ENCODE measurements around the gene VIPR2.

The VIPR2 gene

GRCh38 chr7:159064816-159065510 lies 79.7 kb downstream of the VIPR2 start:
- no peak for DNase-seq (ENCODE audit: low spot score)

- no peak for DNase-seq (ENCODE audit: low spot score)
These were observed 80.4 kb downstream of the VIPR2 start for GRCh38 chr7:159064121-159064815.

GRCh38 chr7:159063046-159063840 lies 81.4 kb downstream of the VIPR2 start:
- no peak for DNase-seq (ENCODE audit: low spot score)

- DNase-seq (ENCODE audit: low spot score) = no peak
These were observed 82.1 kb downstream of the VIPR2 start for GRCh38 chr7:159062569-159062968.

- no peak for DNase-seq (ENCODE audit: low spot score)
These were observed 82.9 kb downstream of the VIPR2 start for GRCh38 chr7:159061674-159062212.

GRCh38 chr7:159061209-159061608 lies 83.5 kb downstream of the VIPR2 start:
- no peak for DNase-seq (ENCODE audit: low spot score)

- no peak for DNase-seq (ENCODE audit: low spot score)
These were observed 84.2 kb downstream of the VIPR2 start for GRCh38 chr7:159060440-159060839.

GRCh38 chr7:159059629-159060028 lies 85.0 kb downstream of the VIPR2 start:
- no peak for DNase-seq (ENCODE audit: low spot score)

GRCh38 chr7:159057647-159058046 lies 87.0 kb downstream of the VIPR2 start:
- DNase-seq (ENCODE audit: low spot score) = no peak

- DNase-seq (ENCODE audit: low spot score) = no peak
These were observed 87.9 kb downstream of the VIPR2 start for GRCh38 chr7:159056737-159057136.

GRCh38 chr7:159051916-159052315 lies 92.8 kb downstream of the VIPR2 start:
- DNase-seq (ENCODE audit: low spot score) = no peak

- DNase-seq (ENCODE audit: low spot score) = no peak
These were observed 94.0 kb downstream of the VIPR2 start for GRCh38 chr7:159050704-159051103.

- DNase-seq (ENCODE audit: low spot score) = no peak
These were observed 95.2 kb downstream of the VIPR2 start for GRCh38 chr7:159049266-159050025.

- no peak for DNase-seq (ENCODE audit: low spot score)
These were observed 96.0 kb downstream of the VIPR2 start for GRCh38 chr7:159048656-159049055.

- DNase-seq (ENCODE audit: low spot score) = no peak
These were observed 97.1 kb downstream of the VIPR2 start for GRCh38 chr7:159047536-159047935.

- no peak for DNase-seq (ENCODE audit: low spot score)
These were observed 98.4 kb downstream of the VIPR2 start for GRCh38 chr7:159046300-159046699.

- DNase-seq (ENCODE audit: low spot score) = no peak
These were observed 98.8 kb downstream of the VIPR2 start for GRCh38 chr7:159045839-159046238.

- no peak for DNase-seq (ENCODE audit: low spot score)
These were observed 102.0 kb downstream of the VIPR2 start for GRCh38 chr7:159042581-159043101.

GRCh38 chr7:159042103-159042502 lies 102.6 kb downstream of the VIPR2 start:
- no peak for DNase-seq (ENCODE audit: low spot score)

GRCh38 chr7:159040912-159041711 lies 103.6 kb downstream of the VIPR2 start:
- no peak for DNase-seq (ENCODE audit: low spot score)

- no peak for DNase-seq (ENCODE audit: low spot score)
These were observed 104.5 kb downstream of the VIPR2 start for GRCh38 chr7:159040146-159040545.

Data from CD4-positive, alpha-beta T cell treated with Interleukin-15 for 4 hours (primary cell).